Measurements from ENCODE around the gene CEND1.
A peak's percentile ranks its signal among the peaks of the same experiment; 100 is the strongest.

CEND1 gene

DNA sequence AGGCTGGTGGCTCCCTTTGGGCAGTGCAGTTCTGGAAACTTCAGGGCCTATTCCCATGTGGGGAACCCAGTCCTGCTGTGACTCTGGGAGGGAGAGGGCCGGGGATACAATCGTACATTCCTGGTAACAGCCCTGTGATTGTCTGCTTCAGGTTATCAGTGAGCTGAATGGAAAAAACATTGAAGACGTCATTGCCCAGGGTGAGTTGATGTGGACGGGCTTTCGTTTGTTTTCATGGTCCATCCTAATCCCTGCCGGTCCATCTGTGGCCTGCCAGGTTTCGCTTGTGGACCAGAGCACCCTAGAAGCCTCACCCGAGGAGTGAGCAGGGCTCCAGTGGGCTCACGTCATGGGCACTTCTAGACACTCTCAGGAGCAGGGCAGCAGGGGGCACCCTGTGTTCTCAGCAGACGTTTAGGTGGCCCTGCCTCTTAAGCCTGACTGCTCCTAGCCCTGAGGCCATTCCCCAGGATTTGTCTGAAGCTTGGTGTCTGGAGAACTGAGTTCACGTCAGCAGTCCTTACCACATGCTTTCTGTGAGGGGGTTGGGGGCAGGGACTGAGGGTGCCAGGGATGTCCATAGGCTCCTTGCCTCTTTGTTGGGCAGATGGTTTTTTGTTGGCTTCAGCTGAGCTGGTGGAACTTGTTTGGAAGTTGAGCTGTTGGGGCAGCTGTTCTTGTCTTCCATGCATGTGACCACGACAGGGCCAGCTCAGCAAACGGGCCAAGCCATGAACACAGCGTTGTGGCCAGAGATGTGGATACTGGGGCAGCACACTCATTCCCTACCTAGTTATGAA, 21.8 kb upstream of the CEND1 start:
- DNase-seq (ENCODE audit: low read depth in 2 of 2): no peak

- DNase-seq (ENCODE audit: low read depth in 2 of 2): no peak
These were observed 20.2 kb upstream of the CEND1 start for GRCh38 chr11:810040-810567.

- peak; percentile 97 to 98 for DNase-seq (ENCODE audit: low read depth in 2 of 2)
These were observed 19.6 kb upstream of the CEND1 start, which contains the start of gene RPLP2 for GRCh38 chr11:809287-810039. RPLP2 (plus strand) TSS chr11:809967; CDS start chr11:810235, 268 bp downstream.

GRCh38 chr11:808427-809286, 18.8 kb upstream of the CEND1 start:
- DNase-seq (ENCODE audit: low read depth in 2 of 2): peak in 1 of 2 donors; percentile 41

GRCh38 chr11:804599-804964, 14.7 kb upstream of the CEND1 start:
- no peak for DNase-seq (ENCODE audit: low read depth in 2 of 2)

DNA sequence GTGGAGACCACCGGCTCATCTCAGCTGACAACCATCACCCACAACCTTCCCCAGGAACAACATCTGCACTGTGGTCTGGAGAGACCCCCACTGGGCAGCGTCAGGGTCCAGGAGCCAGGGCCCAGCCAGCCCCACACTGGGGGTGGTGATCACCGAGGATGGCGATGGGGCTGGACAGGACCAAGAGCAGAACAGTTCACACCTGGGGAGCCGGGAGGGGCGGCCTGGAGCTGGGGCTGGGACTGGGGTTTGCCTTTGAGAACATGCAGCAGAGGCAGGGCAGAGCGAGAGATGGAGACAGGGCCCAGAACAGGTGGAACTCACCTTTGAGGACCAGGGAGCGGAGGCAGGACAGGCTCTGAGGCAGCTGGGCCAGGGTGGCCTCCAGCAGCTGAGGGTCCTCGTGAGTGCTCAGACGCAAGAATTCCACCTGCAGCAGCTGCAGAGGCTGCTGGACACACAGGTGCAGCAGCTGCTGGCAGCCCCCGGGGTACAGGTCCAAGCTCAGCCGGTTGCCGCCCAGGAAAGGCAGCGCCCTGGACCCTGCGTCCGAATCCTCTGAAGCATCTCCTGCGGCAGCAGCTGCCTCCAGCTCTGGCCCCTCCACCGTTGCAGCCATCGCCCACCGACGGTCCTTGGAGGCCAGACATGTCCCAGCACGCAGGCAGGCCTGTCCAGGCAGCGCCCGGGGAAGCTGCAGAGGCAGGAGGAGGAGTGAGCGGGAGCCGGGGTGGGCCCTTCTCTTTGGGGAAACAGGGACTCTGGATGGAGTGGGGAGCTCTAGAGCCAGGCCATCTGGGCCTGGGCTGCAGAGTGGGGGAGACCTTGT, 14.1 kb upstream of the CEND1 start:
- no peak for DNase-seq (ENCODE audit: low read depth in 2 of 2)

GRCh38 chr11:803467-803742, 13.5 kb upstream of the CEND1 start:
- DNase-seq (ENCODE audit: low read depth in 2 of 2): no peak

- DNase-seq (ENCODE audit: low read depth in 2 of 2): no peak
These were observed 13.0 kb upstream of the CEND1 start for GRCh38 chr11:802693-803466.

DNA sequence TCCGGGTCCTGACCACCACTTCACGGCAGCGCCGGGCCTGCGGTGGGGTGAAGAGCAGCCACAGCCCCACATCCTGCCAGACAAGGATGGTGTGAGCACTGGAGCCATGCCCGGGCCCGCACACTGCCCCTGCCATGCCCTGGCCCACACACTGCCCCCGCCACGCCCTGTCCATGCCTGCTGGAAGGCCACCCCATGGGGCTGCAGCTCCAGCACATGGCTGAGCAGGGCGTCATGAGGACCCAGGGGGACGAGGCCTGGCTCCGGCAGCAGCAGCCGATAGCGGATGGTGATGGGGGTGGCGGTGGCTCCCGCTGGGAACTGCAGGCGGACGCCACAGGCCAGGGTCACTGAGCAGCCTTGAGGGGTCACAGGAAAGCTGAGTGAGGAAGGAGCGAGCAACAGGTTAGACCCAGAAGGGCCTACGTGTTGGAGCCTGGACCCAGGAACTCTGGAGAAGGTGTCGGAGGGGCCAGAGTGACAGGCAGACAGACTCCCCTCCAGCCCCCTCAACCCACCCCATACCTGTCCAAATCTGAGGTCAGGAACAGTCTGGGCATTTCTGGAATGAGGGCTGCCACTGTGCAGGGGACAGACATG, 12.2 kb upstream of the CEND1 start:
- no peak for DNase-seq (ENCODE audit: low read depth in 2 of 2)

GRCh38 chr11:801097-801780, 11.3 kb upstream of the CEND1 start:
- no peak for DNase-seq (ENCODE audit: low read depth in 2 of 2)

- DNase-seq (ENCODE audit: low read depth in 2 of 2): no peak
These were observed 10.6 kb upstream of the CEND1 start for GRCh38 chr11:800473-800872.

DNA sequence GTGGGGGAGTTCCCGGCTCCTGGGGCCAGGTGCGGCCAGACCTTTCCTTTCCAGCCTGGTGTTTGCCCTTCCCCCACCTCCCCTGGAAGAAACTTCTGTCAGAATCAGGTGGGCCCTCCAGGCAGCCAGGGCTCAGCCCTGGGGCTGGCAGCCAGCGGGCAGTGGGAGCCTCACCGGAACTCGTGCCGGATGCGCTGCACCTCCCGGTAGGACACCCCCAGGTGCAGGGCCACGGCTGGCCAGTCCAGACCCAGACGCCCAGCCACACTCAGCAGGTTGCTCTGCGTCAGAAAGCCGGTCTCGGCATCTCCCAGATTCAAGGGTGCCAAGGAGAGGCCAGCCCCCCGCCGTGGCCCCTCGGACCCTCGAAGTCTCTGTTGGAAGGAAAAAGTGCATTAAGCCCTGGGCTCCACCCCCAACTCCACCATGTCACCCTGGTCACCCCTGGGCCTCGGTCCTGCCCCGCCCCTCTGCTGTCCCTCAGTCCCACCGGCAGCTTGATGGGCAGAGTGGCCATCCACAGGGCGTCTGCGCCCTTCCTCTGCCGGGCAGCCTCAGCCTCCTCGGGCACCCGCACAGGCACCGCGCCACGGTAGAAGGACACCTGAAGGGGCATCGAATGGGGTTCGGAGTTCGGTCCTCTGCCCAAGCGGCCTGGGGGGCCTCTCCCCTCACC, 9.9 kb upstream of the CEND1 start:
- DNase-seq (ENCODE audit: low read depth in 2 of 2): no peak

DNA sequence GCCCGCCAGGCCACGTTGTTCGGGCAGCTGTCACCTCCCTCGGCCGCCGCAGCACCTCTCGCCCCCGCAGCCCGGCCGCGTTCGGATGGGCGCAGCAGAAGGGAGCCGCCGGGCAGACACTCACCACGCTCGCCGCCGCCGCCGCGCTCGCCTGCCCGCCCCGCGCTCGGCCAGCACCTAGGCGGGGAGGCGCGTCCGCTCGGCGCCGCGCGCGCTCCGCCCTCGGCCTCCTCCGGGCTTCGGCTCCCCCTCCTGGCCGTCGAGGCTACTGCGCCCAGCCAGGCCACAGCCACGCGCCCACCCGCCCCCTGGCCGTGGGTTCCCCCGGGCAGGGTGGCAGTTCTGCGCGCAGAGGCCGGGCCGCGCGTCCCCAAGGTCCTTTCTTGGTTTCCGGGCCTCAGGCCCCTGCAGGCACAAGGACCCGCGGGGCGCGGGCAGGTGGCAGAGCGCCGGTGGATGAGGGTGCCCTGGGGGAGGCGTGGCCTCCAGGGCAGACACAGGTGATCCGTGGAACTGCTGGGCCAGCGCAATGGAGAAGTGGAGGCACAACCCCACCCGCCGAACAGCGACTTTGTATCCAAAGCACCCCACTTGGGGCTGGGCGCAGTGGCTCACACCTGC, 8.3 kb upstream of the CEND1 start, which contains the start of gene SLC25A22:
TSS of gene SLC25A22 (minus strand) at position 189 of the 621 bp plus-strand sequence. CDS start 3,275 bp downstream, outside the sequence.
- peak; percentile 60 to 82 for DNase-seq (ENCODE audit: low read depth in 2 of 2)

GRCh38 chr11:797296-798092, 7.6 kb upstream of the CEND1 start:
- peak; percentile 68 to 69 for DNase-seq (ENCODE audit: low read depth in 2 of 2)

- DNase-seq (ENCODE audit: low read depth in 2 of 2): no peak
These were observed 6.8 kb upstream of the CEND1 start for GRCh38 chr11:796565-797295.
